Ureter (tissue), 1 donor: ENCODE measurements around the gene POLE. TPM values are rescaled to one million over a fixed set of nuclear protein-coding genes. Genes with fewer than 3 reads are reported as not detected.
"Not testable (repeated sequence)": the region's sequence is repeated elsewhere in the genome, so short reads cannot be mapped to it uniquely, and the experiment has no call there.

Experiments used
- DNase-seq: peaks from one replicate; pipeline ENCODE4 v3.0.0-alpha.2; 2020; ENCODE audit warnings: low spot score
- total RNA-seq: library from RNA; stranded (reverse); gene quantifications from one replicate; pipeline ENCODE4 v1.2.4, GENCODE V29; 2023
- donor health status: DM: yes; HTN: yes; CAD: no.

The POLE gene
- total RNA-seq, 1 donor from 2014 or later = 42.4 TPM

- peak; percentile 79 for DNase-seq
Measured at GRCh38 chr12:132614861-132615578, 72.1 kb downstream of the POLE start.

GRCh38 chr12:132614029-132614428, 73.1 kb downstream of the POLE start:
- no peak for DNase-seq

GRCh38 chr12:132611620-132612019, 75.5 kb downstream of the POLE start:
- no peak for DNase-seq

- no peak for DNase-seq
Measured at GRCh38 chr12:132610866-132611602, 76.1 kb downstream of the POLE start.

- no peak for DNase-seq
Measured at GRCh38 chr12:132610051-132610759, 76.9 kb downstream of the POLE start, which contains the start of gene LRCOL1. LRCOL1 (minus strand) TSS chr12:132610582; CDS start chr12:132606251, 4,331 bp downstream.

GRCh38 chr12:132608231-132609171, 78.6 kb downstream of the POLE start:
- DNase-seq = no peak

GRCh38 chr12:132606927-132607326, 80.2 kb downstream of the POLE start:
- DNase-seq = no peak

GRCh38 chr12:132606466-132606865, 80.7 kb downstream of the POLE start:
- DNase-seq = no peak

GRCh38 chr12:132605892-132606291, 81.2 kb downstream of the POLE start:
- DNase-seq = no peak

GRCh38 chr12:132604668-132605441, 82.3 kb downstream of the POLE start:
- no peak for DNase-seq

- no peak for DNase-seq
Measured at GRCh38 chr12:132604151-132604618, 83.0 kb downstream of the POLE start.

GRCh38 chr12:132603240-132604150, 83.6 kb downstream of the POLE start:
- DNase-seq = no peak

GRCh38 chr12:132602572-132603239, 84.4 kb downstream of the POLE start:
- no peak for DNase-seq

GRCh38 chr12:132601171-132601883, 85.8 kb downstream of the POLE start:
- no peak for DNase-seq

GRCh38 chr12:132600048-132601032, 86.8 kb downstream of the POLE start:
- DNase-seq = peak; percentile 68

- not testable (repeated sequence) for DNase-seq
Measured at GRCh38 chr12:132599502-132599901, 87.6 kb downstream of the POLE start.
